ENCODE results near the gene IL4I1. TPM values are rescaled to one million over a fixed set of nuclear protein-coding genes. Genes with fewer than 3 reads are reported as not detected.

IL4I1 gene
- total and polyA plus RNA-seq, 2 of the 4 experiments (the other 2 are of a cell fraction), result 0.31 to 0.36 TPM

DNA sequence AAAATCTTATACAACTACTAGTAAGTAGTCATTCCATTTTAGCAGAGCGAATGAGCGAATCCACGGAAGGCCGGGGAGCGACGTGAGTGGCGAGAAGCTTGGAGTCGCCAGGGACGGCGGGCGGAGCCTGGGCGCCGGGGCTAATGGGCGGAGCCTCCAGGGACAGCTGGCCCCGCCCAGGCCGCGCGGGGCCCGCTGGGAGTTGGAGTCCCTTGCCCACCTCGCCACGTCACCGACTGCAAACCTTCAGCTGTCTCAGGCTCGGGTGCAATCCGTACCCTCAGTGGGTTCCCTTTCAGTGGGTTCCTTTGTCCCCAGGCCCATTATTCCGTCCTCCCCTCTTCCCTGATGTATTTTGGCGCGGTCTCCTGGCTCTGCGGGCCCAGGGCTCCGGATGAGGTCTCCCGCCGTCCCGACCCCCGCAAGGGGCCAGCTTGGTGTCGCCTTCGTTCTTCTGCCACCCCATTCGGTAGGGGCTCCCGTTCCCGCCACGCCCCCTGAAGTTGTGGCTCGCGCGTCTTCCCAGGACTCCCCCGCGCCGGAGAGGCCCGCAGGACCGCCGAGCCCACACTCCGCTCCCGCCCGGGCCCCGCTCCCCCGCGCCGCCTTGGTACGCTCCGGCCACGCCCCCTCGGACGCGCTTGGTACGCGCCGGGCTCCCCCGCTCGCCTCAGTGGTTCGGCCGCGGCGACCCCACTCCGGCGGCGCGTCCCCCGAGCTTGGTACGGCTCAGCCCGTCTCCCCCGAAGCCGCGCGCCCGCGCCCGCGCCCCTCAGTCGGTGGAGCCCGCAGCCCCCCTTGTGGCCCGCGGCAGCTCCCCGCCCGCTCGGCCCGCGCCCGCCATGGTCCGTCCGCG is 46.0 kb downstream of the IL4I1 start, which contains the start of gene PTOV1:
PTOV1 (plus strand) TSS at position 673 of the 856 bp plus-strand sequence.
- no peaks in the 10 kb centered on the region for H3K27me3 ChIP-seq (ENCODE audit: control insufficient read depth, insufficient read depth, low read length)
- H3K79me1 ChIP-seq (ENCODE audit: low read depth in 1 of 2, low read length in 2 of 2), result peaks cover 27 to 79% of the 10 kb centered on the region in 2 experiments
- peak within 1 kb of the TSS; percentile 70 for H2BK120ac ChIP-seq (ENCODE audit: low read depth, low read length)
- no peak for TF ChIP-seq MAFK (IDR thresholded peaks at IDR 0.05; ENCODE audit: low read depth, low read length)
- TF ChIP-seq RFX5 (IDR thresholded peaks at IDR 0.05; ENCODE audit: low read depth, low read length), result no peak
- TF ChIP-seq FOS (IDR thresholded peaks at IDR 0.05; ENCODE audit: low read depth, low read length), result no peak
- peak; percentile 99; the same call in 1 of the 2 replicates for TF ChIP-seq CHD1 (IDR thresholded peaks at IDR 0.05; ENCODE audit: low read depth, low read length)
- TF ChIP-seq RAD21 (IDR thresholded peaks at IDR 0.05; ENCODE audit: low read length), result no peak
- peak; percentile 84 for TF ChIP-seq POLR2A (IDR thresholded peaks at IDR 0.05; ENCODE audit: low read depth, low read length)
- peak; percentile 89 for TF ChIP-seq MAZ (IDR thresholded peaks at IDR 0.05; ENCODE audit: borderline replicate concordance, low read depth, low read length)
- TF ChIP-seq, protein P1, sequence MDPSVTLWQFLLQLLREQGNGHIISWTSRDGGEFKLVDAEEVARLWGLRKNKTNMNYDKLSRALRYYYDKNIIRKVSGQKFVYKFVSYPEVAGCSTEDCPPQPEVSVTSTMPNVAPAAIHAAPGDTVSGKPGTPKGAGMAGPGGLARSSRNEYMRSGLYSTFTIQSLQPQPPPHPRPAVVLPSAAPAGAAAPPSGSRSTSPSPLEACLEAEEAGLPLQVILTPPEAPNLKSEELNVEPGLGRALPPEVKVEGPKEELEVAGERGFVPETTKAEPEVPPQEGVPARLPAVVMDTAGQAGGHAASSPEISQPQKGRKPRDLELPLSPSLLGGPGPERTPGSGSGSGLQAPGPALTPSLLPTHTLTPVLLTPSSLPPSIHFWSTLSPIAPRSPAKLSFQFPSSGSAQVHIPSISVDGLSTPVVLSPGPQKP (IDR thresholded peaks at IDR 0.05; ENCODE audit: borderline replicate concordance, low read depth, low read length), result no peak
- TF ChIP-seq, protein P2, sequence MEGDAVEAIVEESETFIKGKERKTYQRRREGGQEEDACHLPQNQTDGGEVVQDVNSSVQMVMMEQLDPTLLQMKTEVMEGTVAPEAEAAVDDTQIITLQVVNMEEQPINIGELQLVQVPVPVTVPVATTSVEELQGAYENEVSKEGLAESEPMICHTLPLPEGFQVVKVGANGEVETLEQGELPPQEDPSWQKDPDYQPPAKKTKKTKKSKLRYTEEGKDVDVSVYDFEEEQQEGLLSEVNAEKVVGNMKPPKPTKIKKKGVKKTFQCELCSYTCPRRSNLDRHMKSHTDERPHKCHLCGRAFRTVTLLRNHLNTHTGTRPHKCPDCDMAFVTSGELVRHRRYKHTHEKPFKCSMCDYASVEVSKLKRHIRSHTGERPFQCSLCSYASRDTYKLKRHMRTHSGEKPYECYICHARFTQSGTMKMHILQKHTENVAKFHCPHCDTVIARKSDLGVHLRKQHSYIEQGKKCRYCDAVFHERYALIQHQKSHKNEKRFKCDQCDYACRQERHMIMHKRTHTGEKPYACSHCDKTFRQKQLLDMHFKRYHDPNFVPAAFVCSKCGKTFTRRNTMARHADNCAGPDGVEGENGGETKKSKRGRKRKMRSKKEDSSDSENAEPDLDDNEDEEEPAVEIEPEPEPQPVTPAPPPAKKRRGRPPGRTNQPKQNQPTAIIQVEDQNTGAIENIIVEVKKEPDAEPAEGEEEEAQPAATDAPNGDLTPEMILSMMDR (conservative IDR thresholded peaks at IDR 0.05; ENCODE audit: low read depth, low read length), result no peak
- TF ChIP-seq BHLHE40 (IDR thresholded peaks at IDR 0.05; ENCODE audit: low read depth, low read length), result peak; percentile 96
- TF ChIP-seq, protein P3, sequence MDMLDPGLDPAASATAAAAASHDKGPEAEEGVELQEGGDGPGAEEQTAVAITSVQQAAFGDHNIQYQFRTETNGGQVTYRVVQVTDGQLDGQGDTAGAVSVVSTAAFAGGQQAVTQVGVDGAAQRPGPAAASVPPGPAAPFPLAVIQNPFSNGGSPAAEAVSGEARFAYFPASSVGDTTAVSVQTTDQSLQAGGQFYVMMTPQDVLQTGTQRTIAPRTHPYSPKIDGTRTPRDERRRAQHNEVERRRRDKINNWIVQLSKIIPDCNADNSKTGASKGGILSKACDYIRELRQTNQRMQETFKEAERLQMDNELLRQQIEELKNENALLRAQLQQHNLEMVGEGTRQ (IDR thresholded peaks at IDR 0.05; ENCODE audit: low read depth, low read length), result no peak; the same call in 1 of the 2 replicates
- TF ChIP-seq NFE2L2 (IDR thresholded peaks at IDR 0.05; ENCODE audit: low read depth, low read length), result no peak
- peak within 1 kb of the TSS; percentile 22; the same call in 1 of the 3 replicates for H2BK15ac ChIP-seq (ENCODE audit: low read depth, low read length)
- intact Hi-C loops (cut with micrococcal nuclease) (no loop called here), in situ Hi-C loops (cut with MboI; ENCODE audit: low sequenced_read_pairs) (loop anchor here (10.0 kb wide), 1 partner anchor 166 kb away; the partner anchor contains the start of gene ADM5), dilution Hi-C loops (cut with HindIII; ENCODE audit: low sequenced_read_pairs, unreplicated experiment) (no loop called here)
- peak within 1 kb of the TSS; percentile 60 for H3K4me3 ChIP-seq (ENCODE audit: insufficient read depth, low read depth, low read length)
- peaks cover 16% of the 10 kb centered on the region for H3K4me1 ChIP-seq (ENCODE audit: control insufficient read depth, insufficient read depth, low read length)
- peaks cover 49% of the 10 kb centered on the region for H4K20me1 ChIP-seq (ENCODE audit: insufficient read depth, low read length)
- H3K9ac ChIP-seq (ENCODE audit: low read depth, low read length), result peak within 1 kb of the TSS; percentile 90
- peak within 1 kb of the TSS; percentile 94 for H3K27ac ChIP-seq (ENCODE audit: insufficient read depth, low read length)
- peaks cover 16% of the 10 kb centered on the region; the same call in 1 of the 2 replicates for H3K36me3 ChIP-seq (ENCODE audit: control insufficient read depth, insufficient read depth, low read length)
- H4K91ac ChIP-seq (ENCODE audit: insufficient read depth, low read depth, low read length), result peak within 1 kb of the TSS; percentile 90
- H3K9me3 ChIP-seq (ENCODE audit: control insufficient read depth, insufficient read depth, low read length), result no peaks in the 10 kb centered on the region
- ChIA-PET CTCF (no interaction called here), POLR2A (ENCODE audit: unreplicated experiment) (interaction anchor here (0.6 to 0.9 kb wide), 3 partner anchors 25 to 210 kb away, joined by 3 to 4 read pairs (median 4); no protein-coding TSS in a partner anchor)
- H2AFZ ChIP-seq (replicated peaks; ENCODE audit: low read length, poor library complexity), result peak within 1 kb of the TSS; percentile 90
- ATAC-seq (ENCODE audit: low read depth) (peak; percentile 85), DNase-seq (peak; percentile 91)
- H3K4me2 ChIP-seq (ENCODE audit: low read depth, low read length), result peak within 1 kb of the TSS; percentile 94
- H2AK9ac ChIP-seq (replicated peaks; ENCODE audit: low read depth, low read length, poor library complexity), result peak within 1 kb of the TSS; percentile 99
- no TSS peak for BruUV-seq (replicated peaks)
- peak within 1 kb of the TSS; percentile 92 to 94 for H4K8ac ChIP-seq (ENCODE audit: low read depth in 2 of 2, low read length in 2 of 2)
- H4K5ac ChIP-seq (ENCODE audit: low read depth, low read length), result peak within 1 kb of the TSS; percentile 86
- H3K23ac ChIP-seq (ENCODE audit: low read depth, low read length), result peak within 1 kb of the TSS; percentile 87; the same call in 1 of the 2 replicates
- 1% methylated on average over 53 of the region's 98 CpGs; no CpG with 5 or more reads in 1 of the 2 experiments for WGBS, 2 experiments (ENCODE audit: extremely low coverage in 2 of 2, insufficient read length in 1 of 2)
- H2BK20ac ChIP-seq (ENCODE audit: low read depth, low read length), result no peak within 1 kb of the TSS
- H3K56ac ChIP-seq (ENCODE audit: extremely low read depth, insufficient read depth, low read length), result peak within 1 kb of the TSS; percentile 88
- peak within 1 kb of the TSS; percentile 74 for H3K18ac ChIP-seq (ENCODE audit: low read depth, low read length)
- peak within 1 kb of the TSS; percentile 96 for H2AK5ac ChIP-seq (ENCODE audit: low read depth, low read length)
- H3K9me1 ChIP-seq (ENCODE audit: insufficient read depth, low read length), result peaks cover 15% of the 10 kb centered on the region
- H3K14ac ChIP-seq (replicated peaks; ENCODE audit: low read depth, low read length), result peak within 1 kb of the TSS; percentile 98
- peak within 1 kb of the TSS; percentile 97 for H3K4ac ChIP-seq (ENCODE audit: low read depth, low read length)
- H2BK5ac ChIP-seq (ENCODE audit: low read depth, low read length, poor library complexity, severe bottlenecking), result peak within 1 kb of the TSS; percentile 86
